Stimulated activated CD8-positive, alpha-beta memory T cell treated with anti-CD3 and anti-CD28 coated beads, Interleukin-12 subunit alpha, Interleukin-12 subunit beta, amount 100 ng/mL, for 1 hour (primary cell): ENCODE data around the gene TMEM176A.
"Not testable (repeated sequence)": the region's sequence is repeated elsewhere in the genome, so short reads cannot be mapped to it uniquely, and the experiment has no call there.

Source experiments
- DNase-seq: peaks from one replicate; pipeline ENCODE4 v3.0.0-alpha.2; 2020; ENCODE audit warnings: low read depth

Gene TMEM176A

DNA sequence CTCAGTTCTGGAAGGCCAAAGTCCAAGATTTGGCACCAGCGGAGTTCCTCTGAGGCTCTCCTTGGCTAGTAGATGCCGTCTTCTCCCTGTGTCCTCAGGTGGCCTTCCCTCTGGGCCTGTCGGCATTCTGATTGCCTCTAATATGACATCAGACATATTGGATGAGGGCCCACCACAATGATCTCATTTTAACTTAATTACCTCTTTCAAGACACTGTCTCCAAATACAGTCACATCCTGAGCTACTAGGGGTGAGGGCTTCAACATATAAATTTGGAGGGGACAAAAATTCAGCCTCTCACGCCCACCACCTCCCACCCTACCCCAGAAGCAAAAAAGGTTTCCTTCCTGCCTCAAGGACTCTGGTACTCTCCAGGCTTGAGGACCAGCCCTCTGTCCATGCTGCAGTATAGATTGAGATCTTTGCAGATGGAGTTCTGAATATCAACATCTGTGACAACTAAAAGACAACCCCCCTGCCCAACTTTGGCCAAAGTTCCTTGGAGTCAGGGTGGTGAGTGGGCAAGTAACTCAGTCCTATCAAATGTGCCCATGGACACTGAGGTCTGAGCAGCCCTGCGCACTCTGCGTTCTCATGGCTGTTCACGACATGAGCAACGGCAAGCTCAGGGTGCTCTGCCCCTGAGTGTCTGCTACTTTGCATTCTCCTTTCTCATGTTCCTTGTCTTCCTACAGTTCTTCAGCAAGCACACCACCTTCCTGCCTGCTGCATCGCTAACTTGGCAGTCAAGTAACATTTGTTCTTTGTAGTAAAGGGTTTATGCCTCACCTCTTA, 11.9 kb upstream of the TMEM176A start:
- no peak for DNase-seq

DNA sequence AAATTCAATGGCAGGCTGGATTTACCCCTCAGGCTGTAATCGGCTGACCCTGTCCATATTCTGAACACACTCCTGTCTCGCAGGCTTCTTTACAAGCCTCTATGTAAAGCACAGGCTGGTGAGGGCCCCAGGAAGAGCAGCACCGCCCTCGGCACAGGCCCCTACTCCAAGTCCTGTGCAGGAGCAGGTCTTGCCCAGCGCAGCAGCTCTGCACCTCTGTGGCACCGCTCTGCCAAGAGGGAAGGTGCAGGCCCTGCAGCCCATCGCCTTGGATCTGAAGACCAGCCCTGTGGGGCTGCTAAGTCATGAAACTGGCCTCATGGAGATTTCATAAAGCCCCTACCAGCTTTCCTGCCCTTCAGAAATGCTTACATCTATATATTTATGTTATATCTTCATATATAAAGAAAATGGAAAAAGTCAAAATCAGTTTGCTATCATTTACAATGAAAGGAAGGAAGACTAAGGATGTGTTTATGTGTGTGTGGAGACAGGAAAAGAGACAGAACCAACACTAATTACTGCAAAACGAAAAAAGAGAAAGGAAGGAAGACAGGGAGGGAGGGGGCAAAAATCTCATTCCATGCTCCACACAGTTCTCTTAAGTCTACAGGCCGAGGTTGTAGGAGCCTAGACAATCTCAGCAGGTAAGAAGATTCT, 10.0 kb upstream of the TMEM176A start:
- no peak for DNase-seq

DNA sequence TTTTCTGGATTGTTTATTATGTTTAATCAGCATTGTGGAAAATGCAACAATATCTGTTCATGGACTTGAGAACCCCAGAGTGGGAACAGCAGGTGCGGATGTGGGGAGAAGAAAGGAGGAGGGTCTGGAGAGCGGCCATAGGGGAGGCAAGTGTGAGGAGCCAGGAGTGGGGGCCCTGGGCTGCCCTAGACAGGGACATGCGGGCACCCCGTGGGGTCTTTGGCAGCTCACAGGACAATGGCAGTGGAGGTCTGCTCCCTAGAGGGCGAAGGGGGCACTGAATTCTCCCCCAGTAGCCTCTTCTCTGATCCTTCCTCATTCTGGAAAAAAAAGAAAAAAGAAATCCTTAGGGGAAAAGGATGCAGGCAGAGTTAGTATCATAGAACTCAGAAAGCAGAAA, 9.3 kb upstream of the TMEM176A start:
- DNase-seq: no peak

DNA sequence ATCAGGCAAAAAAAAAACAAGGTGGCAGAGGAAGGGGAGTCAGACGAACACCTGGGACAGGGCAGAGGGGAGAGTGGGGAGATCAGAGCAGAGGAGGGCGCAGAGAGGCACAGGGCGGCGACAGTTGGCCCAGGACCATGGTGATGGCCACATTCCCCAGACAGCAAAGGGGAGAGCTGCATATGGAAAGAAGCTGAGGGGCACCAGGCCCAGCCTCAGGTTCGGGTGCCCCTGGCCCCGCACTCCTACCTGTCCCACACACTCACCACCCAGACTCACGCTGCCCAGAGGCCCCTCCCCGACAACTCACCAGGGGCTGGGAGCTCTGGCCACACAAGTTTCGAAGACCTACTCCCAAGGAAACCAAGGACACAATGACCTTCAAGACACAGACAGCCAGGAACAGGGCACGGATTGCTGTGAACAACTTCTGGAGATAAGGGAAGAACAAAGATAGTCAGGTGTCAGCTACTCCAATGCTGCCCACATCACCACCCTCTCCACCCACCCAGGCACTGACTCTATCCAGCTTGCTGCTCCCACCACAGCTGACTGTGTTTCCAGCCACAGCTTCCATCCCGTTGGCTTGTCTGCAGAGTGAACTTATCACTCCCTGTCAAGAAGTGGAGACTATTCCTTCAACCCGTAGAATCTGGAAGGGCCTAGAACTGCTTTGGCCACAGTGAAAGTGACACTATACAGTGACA, 8.7 kb upstream of the TMEM176A start:
- DNase-seq: no peak

DNA sequence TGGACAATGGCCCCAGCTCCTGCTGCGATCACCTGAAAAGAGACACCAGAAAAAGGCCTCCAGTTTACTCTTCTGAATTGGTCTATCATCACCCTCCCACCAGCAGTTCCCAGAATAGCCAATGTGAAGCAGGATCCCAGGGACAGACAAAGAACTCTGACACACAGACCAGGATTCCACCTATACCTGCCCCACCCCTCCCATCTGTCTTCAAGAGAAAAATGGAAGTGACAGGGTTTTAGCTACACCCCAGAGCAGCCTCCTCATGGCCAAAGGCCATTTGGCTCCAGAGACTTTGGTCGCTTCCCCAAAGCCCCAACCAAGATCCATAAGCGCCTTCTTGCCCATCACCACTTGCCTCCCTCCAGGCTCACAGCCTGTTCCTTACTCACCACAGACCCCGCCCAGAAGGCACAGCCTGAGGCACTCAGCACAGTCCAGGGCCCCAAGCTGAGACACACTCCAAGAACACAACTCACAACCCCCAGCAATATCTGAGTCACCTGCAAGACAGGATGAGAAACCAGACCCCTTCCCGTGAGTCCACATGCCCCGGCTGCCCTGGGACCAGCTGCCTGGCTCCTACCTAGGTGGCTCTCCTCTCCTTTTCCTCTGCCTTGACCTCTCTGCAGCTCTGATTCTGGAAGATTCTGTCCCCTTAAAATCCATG, 6.9 kb upstream of the TMEM176A start:
- no peak for DNase-seq

DNA sequence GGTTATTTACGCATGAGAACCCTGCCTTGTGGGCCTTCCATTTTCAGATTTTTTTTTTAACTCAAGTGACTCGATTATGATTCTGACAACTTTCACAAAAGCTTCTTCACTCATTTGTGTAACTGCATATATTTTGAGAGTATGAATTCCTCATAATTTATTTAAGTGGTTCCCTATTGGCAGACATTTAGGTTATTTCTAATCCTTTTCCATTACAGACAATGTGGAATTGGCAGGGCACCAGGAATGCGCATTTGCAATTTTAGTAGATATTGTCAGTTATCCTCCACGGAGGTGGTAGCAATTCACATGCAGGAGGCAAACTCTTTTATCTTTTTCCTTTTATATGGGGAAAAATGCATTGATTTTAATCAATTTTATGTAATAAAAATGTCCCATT, 2.9 kb upstream of the TMEM176A start:
- no peak for DNase-seq

DNA sequence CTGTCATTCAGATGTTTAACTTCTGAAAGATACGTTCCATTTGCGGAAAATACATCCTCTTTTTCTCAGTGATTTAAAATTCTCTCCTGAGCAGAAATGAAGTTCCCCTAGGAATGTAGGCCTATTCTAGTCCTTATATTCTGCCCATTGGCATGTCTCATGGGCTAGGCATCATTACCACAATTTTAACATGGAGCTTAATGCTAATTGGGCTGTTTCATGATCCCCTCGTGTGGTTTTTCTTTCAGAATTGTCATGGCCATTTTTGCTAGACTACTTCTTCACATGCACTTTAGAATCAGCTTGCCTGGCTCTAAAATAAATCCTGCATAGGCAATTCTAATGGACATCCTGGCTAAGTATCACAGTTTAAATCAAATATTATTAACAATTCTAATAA, 1.4 kb upstream of the TMEM176A start:
- no peak for DNase-seq

DNA sequence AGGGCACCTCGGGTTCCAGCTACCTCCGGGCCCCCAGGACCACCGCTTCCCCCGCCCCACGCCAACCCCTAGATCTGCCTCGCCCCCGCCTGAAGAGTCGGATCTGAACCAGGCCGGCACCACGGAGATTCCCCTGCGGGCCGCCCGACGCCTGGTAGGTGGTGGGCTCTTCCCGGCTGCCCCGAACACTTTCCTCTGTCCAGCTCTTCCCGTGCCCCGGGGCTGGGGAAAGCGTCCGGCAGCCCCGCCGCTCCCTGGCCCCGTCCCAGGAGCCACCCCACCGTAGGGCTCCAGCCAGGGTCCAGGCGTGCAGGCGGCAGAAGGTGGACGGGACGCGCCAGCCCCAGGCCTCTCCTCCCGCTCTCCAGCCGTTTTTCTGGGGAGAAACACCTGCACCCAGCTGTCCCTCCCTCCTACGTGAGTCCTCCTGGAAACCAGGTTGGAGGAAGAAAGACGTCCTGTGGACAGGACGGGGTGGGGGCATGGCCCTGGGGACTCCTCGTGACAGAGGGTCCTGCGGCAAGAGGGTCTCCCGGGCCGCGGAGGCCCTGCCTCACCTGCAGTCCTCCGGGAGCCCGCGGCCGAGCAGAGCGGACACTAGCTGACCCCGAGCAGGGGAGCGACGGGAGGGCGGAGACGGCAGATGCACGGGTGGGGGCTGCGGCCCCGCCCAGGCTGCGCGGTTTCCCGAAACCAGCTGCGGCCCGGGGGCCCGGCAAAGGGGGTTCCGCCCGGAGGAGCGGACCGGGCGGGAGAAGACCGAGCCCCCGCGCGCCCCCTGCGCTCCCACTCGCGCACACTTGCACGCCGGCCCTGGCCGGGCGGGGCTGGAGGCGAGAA, 608 bp upstream of the TMEM176A start, which contains the start of gene TMEM176B:
TSS of gene TMEM176B (minus strand) at position 624 of the 840 bp plus-strand sequence. CDS start 3,795 bp downstream, outside the sequence.
- DNase-seq: no peak

DNA sequence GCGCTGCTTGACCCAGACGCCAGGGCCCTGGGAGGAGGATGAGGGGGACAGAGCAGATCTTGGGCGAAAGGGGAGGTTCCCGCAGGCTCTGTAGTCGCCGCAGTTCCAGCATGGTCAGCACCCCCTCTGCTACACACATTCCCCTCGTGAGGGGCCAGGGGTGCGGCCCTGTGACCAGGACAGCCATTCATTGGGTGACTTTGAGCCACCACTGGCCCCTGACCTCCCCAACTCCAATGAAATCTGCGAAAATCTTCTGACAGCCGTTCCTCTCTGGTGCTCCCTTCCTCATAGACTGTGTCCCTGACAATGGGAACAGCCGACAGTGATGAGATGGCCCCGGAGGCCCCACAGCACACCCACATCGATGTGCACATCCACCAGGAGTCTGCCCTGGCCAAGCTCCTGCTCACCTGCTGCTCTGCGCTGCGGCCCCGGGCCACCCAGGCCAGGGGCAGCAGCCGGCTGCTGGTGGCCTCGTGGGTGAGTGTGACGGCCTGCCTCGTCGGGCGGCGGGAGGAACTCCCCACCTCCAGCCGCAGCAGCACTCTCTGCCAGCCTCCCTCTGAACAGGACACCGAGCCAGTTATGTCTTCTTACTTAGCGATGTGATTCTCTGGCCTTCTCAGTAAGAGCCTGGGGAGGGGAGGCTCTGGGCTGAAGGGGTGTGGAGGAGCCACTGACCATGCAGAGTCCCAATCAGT, 825 bp downstream of the TMEM176A start:
- DNase-seq: no peak

DNA sequence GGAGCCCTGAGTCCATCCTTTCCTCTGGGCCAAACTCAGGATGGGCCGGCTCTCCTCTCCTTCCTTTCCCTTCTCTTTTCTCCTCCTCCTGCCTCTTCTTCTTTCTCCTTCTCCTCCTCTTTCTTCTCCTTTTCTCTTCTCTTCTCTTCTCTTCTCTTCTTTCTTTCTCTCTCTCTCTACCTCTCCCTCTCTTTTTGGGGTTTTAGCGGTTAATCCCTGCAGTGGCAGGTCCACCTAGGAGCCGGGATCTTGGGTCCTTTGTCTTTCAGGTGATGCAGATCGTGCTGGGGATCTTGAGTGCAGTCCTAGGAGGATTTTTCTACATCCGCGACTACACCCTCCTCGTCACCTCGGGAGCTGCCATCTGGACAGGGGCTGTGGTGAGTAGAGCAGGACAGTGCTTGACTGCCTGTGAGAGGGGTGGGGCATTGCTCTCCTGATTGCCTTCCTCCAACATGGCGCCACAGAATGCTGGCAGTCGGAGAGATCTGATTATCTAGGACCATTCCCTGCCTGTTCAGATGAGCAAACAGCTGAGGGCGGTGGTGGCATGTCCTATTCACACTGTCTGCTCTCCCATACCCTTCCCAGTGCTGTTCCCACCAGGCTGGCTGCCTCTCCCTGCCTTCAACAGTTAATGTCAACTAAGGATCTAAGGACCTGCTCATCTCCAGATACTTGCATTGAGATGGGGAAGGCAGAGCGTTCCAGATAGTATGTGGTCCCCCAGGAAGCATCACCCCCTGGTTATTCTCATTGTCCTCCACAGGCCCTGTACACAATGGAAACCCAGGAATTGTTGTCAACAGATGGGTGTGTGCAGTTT, 1.6 kb downstream of the TMEM176A start:
- no peak for DNase-seq

DNA sequence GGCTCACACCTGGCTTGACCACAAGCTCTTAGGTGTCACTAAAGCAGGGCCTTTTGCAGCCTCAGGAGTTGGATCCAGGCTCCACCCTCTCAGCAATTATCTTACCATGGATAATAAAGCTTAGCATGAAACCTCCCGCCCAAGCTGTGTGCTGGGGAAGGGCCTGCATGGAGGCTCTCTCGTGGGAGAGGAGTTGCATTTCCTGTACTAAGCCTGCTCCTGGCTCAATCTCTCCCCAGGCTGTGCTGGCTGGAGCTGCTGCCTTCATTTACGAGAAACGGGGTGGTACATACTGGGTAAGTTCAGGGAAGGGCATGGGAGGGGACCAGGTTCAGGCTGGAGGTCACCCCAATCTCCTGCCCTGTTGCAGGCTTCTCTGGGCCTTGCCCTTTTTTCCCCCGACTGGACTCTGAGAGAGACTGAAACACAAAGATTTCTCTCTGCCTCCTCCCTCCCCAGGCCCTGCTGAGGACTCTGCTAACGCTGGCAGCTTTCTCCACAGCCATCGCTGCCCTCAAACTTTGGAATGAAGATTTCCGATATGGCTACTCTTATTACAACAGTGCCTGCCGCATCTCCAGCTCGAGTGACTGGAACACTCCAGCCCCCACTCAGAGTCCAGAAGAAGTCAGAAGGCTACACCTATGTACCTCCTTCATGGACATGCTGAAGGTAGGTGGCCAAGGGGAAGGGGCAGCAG, 2.7 kb downstream of the TMEM176A start:
- no peak for DNase-seq

DNA sequence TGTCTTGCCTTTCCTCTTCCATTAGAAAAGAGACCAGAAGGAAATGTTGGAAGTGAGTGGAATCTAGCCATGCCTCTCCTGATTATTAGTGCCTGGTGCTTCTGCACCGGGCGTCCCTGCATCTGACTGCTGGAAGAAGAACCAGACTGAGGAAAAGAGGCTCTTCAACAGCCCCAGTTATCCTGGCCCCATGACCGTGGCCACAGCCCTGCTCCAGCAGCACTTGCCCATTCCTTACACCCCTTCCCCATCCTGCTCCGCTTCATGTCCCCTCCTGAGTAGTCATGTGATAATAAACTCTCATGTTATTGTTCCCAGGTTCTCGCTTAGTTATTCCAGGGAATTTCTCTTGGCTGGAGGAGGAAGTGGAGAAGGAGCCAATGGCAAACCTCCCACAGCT, 4.2 kb downstream of the TMEM176A start:
- DNase-seq: no peak

DNA sequence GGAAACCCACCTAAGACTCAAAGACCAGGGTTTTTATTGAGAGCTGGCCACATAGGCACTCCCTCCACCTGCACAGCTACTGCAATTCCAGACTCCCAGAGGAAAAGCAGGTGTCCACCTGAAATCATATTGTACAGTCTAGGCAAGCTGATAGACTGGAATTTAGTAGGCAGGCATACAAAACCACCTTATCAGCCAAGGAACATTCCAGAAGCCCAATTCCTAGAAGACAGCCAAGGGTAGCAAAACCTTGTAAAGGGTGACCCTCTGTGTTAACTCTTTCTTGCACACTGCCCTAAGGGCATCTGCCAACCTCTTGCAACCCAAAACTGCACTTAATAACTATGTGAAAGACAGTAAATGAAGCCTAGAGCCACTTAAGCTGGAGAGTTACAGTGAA, 5.3 kb downstream of the TMEM176A start:
- DNase-seq: no peak

DNA sequence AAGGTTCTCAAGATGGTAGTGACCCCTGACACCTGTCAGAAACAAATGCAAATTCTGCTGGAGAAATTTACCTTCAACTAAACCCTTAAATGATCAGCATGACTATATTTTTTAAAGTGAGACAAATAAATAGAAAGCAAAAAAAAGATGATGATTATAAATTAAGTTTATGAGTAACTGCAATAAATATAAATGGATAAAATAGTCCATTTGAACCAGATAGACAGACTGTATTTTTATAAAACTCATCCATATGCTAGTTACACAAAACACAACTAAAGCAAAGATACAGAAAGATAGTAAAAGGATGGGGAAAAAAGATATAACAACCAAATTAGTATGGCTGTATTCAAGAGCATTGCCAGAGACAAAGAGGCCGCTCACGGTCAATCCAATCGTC, 5.9 kb downstream of the TMEM176A start:
- DNase-seq: no peak

DNA sequence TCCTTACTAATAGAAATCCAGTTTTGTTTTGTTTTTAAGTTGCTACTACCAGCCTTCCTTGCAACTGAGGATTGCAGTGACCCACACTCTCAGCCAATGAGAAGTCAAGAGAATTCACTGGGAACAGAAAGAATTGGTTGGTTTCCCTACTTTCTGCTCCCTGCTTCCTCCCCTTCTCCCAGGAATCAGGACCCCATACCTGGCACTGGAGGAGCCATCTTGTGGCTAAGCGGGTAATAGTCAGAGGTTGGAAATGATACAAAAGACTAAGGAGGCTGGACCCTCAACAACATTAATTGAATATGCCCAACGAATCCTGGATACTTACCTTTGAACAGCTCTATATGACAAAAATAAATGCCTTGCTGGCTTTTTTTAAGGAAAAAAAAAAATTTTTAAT, 6.3 kb downstream of the TMEM176A start:
- no peak for DNase-seq

DNA sequence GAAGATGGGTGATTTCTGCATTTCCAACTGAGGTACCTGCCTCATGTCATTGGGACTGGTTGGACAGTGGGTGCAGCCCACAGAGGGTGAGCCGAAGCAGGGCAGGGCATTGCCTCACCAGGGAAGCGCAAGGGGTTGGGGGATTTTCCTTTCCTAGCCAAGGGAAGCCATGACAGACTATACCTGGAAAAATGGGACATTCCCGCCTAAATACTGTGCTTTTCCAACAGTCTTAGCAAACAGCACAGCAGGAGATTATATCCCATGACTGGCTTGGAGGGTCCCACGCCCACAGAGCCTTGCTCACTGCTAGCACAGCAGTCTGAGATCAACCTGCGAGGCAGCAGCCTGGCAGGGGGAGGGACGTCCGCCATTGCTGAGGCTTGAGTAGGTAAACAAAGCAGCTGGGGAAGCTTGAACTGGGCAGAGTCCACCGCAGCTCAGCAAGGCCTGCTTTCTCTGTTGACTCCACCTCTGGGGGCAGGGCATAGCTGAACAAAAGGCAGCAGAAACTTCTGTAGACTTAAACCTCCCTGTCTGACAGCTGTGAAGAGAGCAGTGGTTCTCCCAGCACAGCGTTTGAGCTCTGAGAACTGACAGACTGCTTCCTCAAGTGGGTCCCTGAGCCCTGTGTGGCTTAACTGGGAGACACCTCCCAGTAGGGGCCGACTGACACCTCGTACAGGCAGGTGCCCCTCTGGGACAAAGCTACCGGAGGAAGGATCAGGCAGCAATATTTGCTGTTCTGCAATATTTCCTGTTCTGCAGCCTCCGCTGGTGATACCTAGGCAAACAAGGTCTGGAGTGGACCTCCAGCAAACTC, 7.3 kb downstream of the TMEM176A start:
- not testable (repeated sequence) for DNase-seq

DNA sequence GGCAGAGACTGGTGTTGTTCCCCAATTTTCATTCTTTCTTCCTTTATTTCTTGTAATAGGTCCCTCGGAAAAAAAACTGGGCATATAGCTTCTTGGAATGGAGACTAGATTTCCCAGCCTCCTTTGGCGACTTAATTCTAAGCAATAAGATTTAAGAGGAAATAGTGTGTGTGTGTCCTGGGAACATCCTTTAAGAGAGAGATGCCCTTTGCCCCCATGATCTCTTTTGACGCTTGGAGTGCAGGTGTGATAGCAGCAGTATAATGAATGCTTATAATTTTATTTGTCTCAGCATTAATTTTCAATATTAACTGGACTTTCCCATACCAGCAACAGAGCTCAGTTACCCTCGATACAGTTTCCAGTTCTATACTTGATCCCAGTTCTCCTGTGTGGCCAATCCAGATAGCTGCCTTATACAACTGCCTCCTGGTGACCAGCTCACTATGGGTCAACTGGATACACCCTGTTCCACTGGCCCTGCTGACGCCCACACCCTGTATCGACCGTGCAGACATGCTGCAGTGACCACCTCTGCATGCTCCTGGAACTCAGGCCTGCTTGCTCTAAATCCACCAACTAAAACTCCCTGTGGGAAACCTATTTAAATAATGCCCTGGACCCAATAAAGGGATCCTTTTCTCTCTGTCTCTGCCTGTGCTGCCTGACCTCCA, 13.9 kb downstream of the TMEM176A start:
- no peak for DNase-seq

DNA sequence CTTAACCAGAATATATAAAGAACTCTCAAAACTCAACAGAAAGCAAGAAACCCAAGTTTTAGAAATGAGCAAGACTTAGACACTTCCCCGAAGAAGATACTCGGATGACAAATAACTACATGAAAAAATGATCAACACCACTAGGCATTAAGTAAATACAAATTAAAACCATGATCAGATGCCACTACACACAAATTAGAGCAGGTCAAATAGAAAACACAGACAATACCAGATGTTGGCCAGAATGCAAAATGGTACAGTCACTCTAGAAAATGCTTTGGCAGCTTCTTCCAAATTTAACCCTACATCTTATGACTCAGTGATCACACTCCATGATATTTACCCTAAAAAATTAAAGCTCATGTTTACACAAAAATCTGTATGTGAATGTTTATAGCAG, 18.4 kb downstream of the TMEM176A start:
- no peak for DNase-seq
